HL-60 (cell line): ENCODE measurements around the gene GRID1.

Experiments used
- DNase-seq, 2 experiments: peaks; one replicate each; pipeline ENCODE4 v3.0.0-alpha.2; 2010 to 2020; ENCODE audit warnings: low read depth in 1 of 2, low spot score in 1 of 2
- H3K27ac ChIP-seq: fragments of 250-450 bp; sonication (Bioruptor Pico); replicated peaks from 2 replicates; pipeline ENCODE4 v1.5.1; 2020; ENCODE audit warnings: mild to moderate bottlenecking, moderate library complexity
- H3K27me3 ChIP-seq: fragments of 250-450 bp; sonication (Bioruptor Pico); 2 replicates; pipeline ENCODE4 v1.5.1; 2021; ENCODE audit warnings: mild to moderate bottlenecking, moderate library complexity; ENCODE audit not compliant: insufficient read depth, poor library complexity, severe bottlenecking
- H3K4me3 ChIP-seq: replicated peaks from 2 replicates; pipeline ENCODE4 v1.5.1; 2011; ENCODE audit warnings: mild to moderate bottlenecking, control low read depth, low read length; ENCODE audit not compliant: insufficient read depth
- GABPA ChIP-seq: IDR thresholded peaks from 2 replicates; pipeline ENCODE4 v1.6.1; 2012; ENCODE audit warnings: low read depth
- POLR2AphosphoS5 ChIP-seq: IDR thresholded peaks from 2 replicates; pipeline ENCODE4 v1.6.1; 2012; ENCODE audit warnings: low read depth
- SPI1 ChIP-seq: IDR thresholded peaks from 2 replicates; pipeline ENCODE4 v1.6.1; 2012; ENCODE audit warnings: low read depth, mild to moderate bottlenecking, borderline replicate concordance
- TF ChIP-seq, protein P1 (sequence below): IDR thresholded peaks from 2 replicates; pipeline ENCODE4 v1.6.1; 2012; ENCODE audit warnings: low read depth; ENCODE audit not compliant: insufficient replicate concordance
- TF ChIP-seq, protein P2 (sequence below): IDR thresholded peaks from one replicate; pipeline ENCODE4 v1.5.1; 2011; ENCODE audit warnings: low read length, control low read depth, inconsistent platforms; ENCODE audit not compliant: insufficient read depth

Gene GRID1

DNA sequence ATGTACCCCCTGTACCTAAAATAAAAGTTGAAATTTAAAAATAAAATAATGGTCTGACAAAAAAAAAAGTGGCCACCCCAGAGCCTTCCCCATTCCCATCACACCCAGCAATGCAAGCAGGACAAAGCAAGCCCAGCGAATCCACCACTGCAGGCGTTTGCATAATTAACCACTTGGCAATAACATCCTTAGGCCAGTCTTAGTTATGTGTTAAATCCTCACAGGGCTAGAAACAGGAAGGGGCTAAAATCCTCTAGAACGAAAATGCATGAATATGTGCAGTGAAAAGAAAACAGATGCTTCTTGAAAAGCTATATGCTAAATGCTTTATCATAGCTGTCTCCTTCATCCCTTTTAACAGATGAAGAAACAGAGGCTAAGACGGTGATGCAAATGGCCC is 229.7 kb downstream of the GRID1 start:
- Histone ChIP-seq H3K27ac (no peak overlapping the region), H3K4me3 (no peak overlapping the region), H3K27me3 (no peaks in the 10 kb centered on the region)
- TF ChIP-seq POLR2AphosphoS5 (no peak), SPI1 (no peak), GABPA (no peak)
- TF ChIP-seq, protein P1, sequence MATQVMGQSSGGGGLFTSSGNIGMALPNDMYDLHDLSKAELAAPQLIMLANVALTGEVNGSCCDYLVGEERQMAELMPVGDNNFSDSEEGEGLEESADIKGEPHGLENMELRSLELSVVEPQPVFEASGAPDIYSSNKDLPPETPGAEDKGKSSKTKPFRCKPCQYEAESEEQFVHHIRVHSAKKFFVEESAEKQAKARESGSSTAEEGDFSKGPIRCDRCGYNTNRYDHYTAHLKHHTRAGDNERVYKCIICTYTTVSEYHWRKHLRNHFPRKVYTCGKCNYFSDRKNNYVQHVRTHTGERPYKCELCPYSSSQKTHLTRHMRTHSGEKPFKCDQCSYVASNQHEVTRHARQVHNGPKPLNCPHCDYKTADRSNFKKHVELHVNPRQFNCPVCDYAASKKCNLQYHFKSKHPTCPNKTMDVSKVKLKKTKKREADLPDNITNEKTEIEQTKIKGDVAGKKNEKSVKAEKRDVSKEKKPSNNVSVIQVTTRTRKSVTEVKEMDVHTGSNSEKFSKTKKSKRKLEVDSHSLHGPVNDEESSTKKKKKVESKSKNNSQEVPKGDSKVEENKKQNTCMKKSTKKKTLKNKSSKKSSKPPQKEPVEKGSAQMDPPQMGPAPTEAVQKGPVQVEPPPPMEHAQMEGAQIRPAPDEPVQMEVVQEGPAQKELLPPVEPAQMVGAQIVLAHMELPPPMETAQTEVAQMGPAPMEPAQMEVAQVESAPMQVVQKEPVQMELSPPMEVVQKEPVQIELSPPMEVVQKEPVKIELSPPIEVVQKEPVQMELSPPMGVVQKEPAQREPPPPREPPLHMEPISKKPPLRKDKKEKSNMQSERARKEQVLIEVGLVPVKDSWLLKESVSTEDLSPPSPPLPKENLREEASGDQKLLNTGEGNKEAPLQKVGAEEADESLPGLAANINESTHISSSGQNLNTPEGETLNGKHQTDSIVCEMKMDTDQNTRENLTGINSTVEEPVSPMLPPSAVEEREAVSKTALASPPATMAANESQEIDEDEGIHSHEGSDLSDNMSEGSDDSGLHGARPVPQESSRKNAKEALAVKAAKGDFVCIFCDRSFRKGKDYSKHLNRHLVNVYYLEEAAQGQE = no peak
- TF ChIP-seq, protein P2, sequence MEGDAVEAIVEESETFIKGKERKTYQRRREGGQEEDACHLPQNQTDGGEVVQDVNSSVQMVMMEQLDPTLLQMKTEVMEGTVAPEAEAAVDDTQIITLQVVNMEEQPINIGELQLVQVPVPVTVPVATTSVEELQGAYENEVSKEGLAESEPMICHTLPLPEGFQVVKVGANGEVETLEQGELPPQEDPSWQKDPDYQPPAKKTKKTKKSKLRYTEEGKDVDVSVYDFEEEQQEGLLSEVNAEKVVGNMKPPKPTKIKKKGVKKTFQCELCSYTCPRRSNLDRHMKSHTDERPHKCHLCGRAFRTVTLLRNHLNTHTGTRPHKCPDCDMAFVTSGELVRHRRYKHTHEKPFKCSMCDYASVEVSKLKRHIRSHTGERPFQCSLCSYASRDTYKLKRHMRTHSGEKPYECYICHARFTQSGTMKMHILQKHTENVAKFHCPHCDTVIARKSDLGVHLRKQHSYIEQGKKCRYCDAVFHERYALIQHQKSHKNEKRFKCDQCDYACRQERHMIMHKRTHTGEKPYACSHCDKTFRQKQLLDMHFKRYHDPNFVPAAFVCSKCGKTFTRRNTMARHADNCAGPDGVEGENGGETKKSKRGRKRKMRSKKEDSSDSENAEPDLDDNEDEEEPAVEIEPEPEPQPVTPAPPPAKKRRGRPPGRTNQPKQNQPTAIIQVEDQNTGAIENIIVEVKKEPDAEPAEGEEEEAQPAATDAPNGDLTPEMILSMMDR = no peak
- DNase-seq = no peak

DNA sequence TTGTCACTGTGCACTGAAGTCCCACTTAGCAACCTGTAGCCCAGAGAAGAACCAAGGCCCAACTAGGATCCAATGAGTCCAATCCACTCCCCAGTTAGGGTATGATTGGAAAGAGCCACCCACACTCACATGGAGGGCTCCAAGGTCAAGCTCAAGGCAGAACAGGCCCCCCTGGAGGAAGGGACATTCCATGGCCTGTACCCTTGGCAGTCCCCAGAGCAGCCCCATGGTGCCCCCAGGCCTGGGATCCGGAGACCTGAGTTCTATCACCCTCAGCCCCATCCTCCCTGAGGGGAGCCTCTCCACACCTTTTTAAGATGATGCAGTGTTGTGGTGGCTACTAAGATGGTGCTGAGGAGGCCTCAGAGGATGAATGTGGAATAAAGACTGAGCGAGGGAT is 231.4 kb downstream of the GRID1 start:
- no peak for TF ChIP-seq POLR2AphosphoS5
- TF ChIP-seq, protein P1 = no peak
- TF ChIP-seq, protein P2 = no peak
- no peak for TF ChIP-seq GABPA
- no peak for TF ChIP-seq SPI1
- Histone ChIP-seq H3K4me3 (no peak overlapping the region), H3K27me3 (no peaks in the 10 kb centered on the region), H3K27ac (no peak overlapping the region)
- DNase-seq = no peak

GRCh38 chr10:86130737-86131475 is 235.7 kb downstream of the GRID1 start:
- TF ChIP-seq POLR2AphosphoS5 (no peak), SPI1 (no peak), GABPA (no peak)
- TF ChIP-seq, protein P1 = no peak
- TF ChIP-seq, protein P2 = no peak
- DNase-seq = no peak
- H3K27me3 ChIP-seq = no peaks in the 10 kb centered on the region
- H3K27ac ChIP-seq = no peak overlapping the region
- H3K4me3 ChIP-seq = no peak overlapping the region
